ENCODE data around the gene PITPNM3. TPM values are rescaled to one million over a fixed set of nuclear protein-coding genes. Genes with fewer than 3 reads are reported as not detected.

The PITPNM3 gene
- total RNA-seq, 3 donors from 2014 or later, result 12.2 to 15.9 (median 15.6) TPM

GRCh38 chr17:6476076-6476809 is 80.1 kb downstream of the PITPNM3 start:
- DNase-seq, result no peak
- no peak for TF ChIP-seq CTCF (IDR thresholded peaks at IDR 0.05)
- ATAC-seq, result no peak
- intact Hi-C loops (cut with DNase I, micrococcal nuclease), result no loop called here
- H3K9me3 ChIP-seq, result no peaks in the 10 kb centered on the region
- no peaks in the 10 kb centered on the region for H3K4me1 ChIP-seq (ENCODE audit: low read depth)
- no peak overlapping the region for H3K4me3 ChIP-seq
- no peaks in the 10 kb centered on the region for H3K36me3 ChIP-seq (ENCODE audit: low read depth)

- H3K9me3 ChIP-seq, result no peaks in the 10 kb centered on the region
- no peaks in the 10 kb centered on the region for H3K4me1 ChIP-seq (ENCODE audit: low read depth)
- DNase-seq (no peak), ATAC-seq (no peak)
- no peak overlapping the region for H3K4me3 ChIP-seq
- TF ChIP-seq CTCF (IDR thresholded peaks at IDR 0.05), result no peak
- intact Hi-C loops (cut with DNase I, micrococcal nuclease), result no loop called here
- H3K36me3 ChIP-seq (ENCODE audit: low read depth), result no peaks in the 10 kb centered on the region
Measured at GRCh38 chr17:6475411-6475810, 80.9 kb downstream of the PITPNM3 start.

- TF ChIP-seq CTCF (IDR thresholded peaks at IDR 0.05), result no peak
- intact Hi-C loops (cut with DNase I, micrococcal nuclease), result no loop called here
- ATAC-seq (no peak), DNase-seq (peak in 1 of 3 donors; percentile 11)
- H3K9me3 ChIP-seq, result no peaks in the 10 kb centered on the region
- H3K4me3 ChIP-seq, result no peak overlapping the region
- H3K4me1 ChIP-seq (ENCODE audit: low read depth), result no peaks in the 10 kb centered on the region
- H3K36me3 ChIP-seq (ENCODE audit: low read depth), result no peaks in the 10 kb centered on the region
Measured at GRCh38 chr17:6474906-6475305, 81.4 kb downstream of the PITPNM3 start.

GRCh38 chr17:6474376-6474775 is 82.0 kb downstream of the PITPNM3 start:
- H3K9me3 ChIP-seq, result no peaks in the 10 kb centered on the region
- no peak overlapping the region for H3K4me3 ChIP-seq
- TF ChIP-seq CTCF (IDR thresholded peaks at IDR 0.05), result no peak
- ATAC-seq, result no peak
- intact Hi-C loops (cut with DNase I, micrococcal nuclease), result no loop called here
- no peaks in the 10 kb centered on the region for H3K4me1 ChIP-seq (ENCODE audit: low read depth)
- H3K36me3 ChIP-seq (ENCODE audit: low read depth), result no peaks in the 10 kb centered on the region
- peak in 1 of 3 donors; percentile 31 for DNase-seq

- H3K4me1 ChIP-seq (ENCODE audit: low read depth), result no peaks in the 10 kb centered on the region
- intact Hi-C loops (cut with DNase I, micrococcal nuclease), result no loop called here
- TF ChIP-seq CTCF (IDR thresholded peaks at IDR 0.05), result peak; percentile 90
- no peaks in the 10 kb centered on the region for H3K36me3 ChIP-seq (ENCODE audit: low read depth)
- DNase-seq (peak; percentile 69 to 86 (median 86)), ATAC-seq (peak; percentile 93)
- H3K9me3 ChIP-seq, result no peaks in the 10 kb centered on the region
- H3K4me3 ChIP-seq, result no peak overlapping the region
Measured at GRCh38 chr17:6473128-6473767, 83.1 kb downstream of the PITPNM3 start.
